Fibroblast of the aortic adventitia (primary cell): ENCODE measurements around the gene ZFAND6. TPM values are rescaled to one million over a fixed set of nuclear protein-coding genes. Genes with fewer than 3 reads are reported as not detected.

Experiments used
- DNase-seq: peaks from one replicate; pipeline ENCODE4 v3.0.0-alpha.2; 2010; ENCODE audit warnings: low read depth
- H3K4me3 ChIP-seq: 2 replicates; pipeline ENCODE4 v1.5.1; 2011; ENCODE audit warnings: low read depth, mild to moderate bottlenecking, control low read depth, low read length, moderate library complexity
- total RNA-seq: library from RNA; depleted of rRNA; stranded (reverse); fragments of >200 nt; gene quantifications from 2 replicates; pipeline ENCODE4 v1.2.3, GENCODE V29; 2012; ENCODE audit warnings: low replicate concordance
- TF ChIP-seq, protein P1 (sequence below): IDR thresholded peaks from 2 replicates; pipeline ENCODE4 v1.5.1; 2011; ENCODE audit warnings: mild to moderate bottlenecking, low read length, control low read depth, inconsistent platforms; ENCODE audit not compliant: insufficient read depth

Gene ZFAND6
- total RNA-seq, 1 donor = 125 TPM

GRCh38 chr15:80055933-80056332 is 3.5 kb upstream of the ZFAND6 start:
- no peak overlapping the region for H3K4me3 ChIP-seq
- DNase-seq = no peak
- TF ChIP-seq, protein P1, sequence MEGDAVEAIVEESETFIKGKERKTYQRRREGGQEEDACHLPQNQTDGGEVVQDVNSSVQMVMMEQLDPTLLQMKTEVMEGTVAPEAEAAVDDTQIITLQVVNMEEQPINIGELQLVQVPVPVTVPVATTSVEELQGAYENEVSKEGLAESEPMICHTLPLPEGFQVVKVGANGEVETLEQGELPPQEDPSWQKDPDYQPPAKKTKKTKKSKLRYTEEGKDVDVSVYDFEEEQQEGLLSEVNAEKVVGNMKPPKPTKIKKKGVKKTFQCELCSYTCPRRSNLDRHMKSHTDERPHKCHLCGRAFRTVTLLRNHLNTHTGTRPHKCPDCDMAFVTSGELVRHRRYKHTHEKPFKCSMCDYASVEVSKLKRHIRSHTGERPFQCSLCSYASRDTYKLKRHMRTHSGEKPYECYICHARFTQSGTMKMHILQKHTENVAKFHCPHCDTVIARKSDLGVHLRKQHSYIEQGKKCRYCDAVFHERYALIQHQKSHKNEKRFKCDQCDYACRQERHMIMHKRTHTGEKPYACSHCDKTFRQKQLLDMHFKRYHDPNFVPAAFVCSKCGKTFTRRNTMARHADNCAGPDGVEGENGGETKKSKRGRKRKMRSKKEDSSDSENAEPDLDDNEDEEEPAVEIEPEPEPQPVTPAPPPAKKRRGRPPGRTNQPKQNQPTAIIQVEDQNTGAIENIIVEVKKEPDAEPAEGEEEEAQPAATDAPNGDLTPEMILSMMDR = no peak

GRCh38 chr15:80058044-80058443 is 1.4 kb upstream of the ZFAND6 start:
- no peak overlapping the region for H3K4me3 ChIP-seq
- TF ChIP-seq, protein P1 = no peak
- DNase-seq = no peak

DNA sequence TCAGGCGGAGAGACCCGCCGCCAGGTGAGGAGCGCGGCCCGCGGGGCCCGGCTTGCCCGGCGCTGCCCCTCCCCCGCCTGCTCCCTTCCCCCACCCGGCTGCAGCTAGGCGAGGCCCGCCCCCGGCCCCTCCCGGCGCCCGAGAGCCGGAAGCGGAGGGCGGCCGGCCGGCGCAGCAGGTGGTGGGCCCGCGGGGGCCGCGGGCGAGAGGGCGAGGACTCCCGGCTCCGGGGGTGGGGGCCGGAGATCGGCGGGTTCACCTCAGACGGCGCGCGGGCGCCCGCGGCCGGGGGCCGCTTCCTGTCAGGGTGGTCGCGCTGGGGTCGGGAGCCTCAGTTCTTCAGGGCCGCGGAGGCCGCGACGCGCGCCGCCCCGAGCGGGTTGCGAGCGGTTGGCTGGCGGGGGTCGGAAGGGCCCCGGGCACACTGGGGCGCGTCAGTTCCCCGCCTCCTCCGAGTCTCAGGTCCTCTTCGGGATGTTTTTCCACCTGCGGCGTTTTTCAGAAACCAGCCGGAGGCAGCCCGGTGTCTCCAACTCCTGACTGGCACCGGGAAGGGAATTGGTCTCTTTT is 395 bp downstream of the ZFAND6 start:
- TF ChIP-seq, protein P1 = no peak
- peak overlapping the region; percentile 73 for H3K4me3 ChIP-seq
- DNase-seq = no peak

GRCh38 chr15:80060356-80061006 is 1.0 kb downstream of the ZFAND6 start:
- peak; percentile 53 for DNase-seq
- TF ChIP-seq, protein P1 = peak; percentile 6
- H3K4me3 ChIP-seq = peak overlapping the region; percentile 73

- TF ChIP-seq, protein P1 = no peak
- no peak overlapping the region for H3K4me3 ChIP-seq
- DNase-seq = peak; percentile 33
These were observed 2.1 kb downstream of the ZFAND6 start for GRCh38 chr15:80061582-80061981.

DNA sequence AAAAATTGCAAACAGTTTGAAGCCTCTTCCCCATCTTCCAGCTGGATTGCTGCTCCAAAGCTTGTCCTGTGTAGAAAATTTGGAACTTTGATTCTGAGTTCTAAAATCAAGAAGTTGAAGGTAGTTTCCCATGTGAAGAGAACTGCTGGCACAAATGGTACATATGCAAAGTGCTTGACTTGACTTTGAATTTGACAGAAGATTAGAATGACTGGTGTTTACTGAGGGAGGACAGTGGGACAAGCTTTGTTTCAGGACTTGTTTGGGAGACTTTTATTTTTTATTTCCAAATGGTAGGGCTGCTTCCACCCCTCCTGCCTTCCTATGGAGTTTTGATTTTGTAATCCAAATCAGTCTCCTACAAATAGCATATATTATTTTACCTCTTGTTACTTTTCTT is 7.4 kb downstream of the ZFAND6 start:
- TF ChIP-seq, protein P1 = no peak
- DNase-seq = no peak
- H3K4me3 ChIP-seq = no peak overlapping the region
